ENCODE data around the gene GRHPR. TPM values are rescaled to one million over a fixed set of nuclear protein-coding genes. Genes with fewer than 3 reads are reported as not detected.
"Not testable (repeated sequence)": the region's sequence is repeated elsewhere in the genome, so short reads cannot be mapped to it uniquely, and the experiment has no call there.

The GRHPR gene
- total RNA-seq, 2 experiments from 2014 or later = 106 to 135 TPM

- intact Hi-C loops (cut with micrococcal nuclease; ENCODE audit: unreplicated experiment) = no loop called here
- no TSS peak for BruUV-seq (replicated peaks)
- TF ChIP-seq EZH2phosphoT487 (IDR thresholded peaks at IDR 0.05; ENCODE audit: borderline replicate concordance, low read depth, low read length) = no peak
- no peak for TF ChIP-seq CTCF (conservative IDR thresholded peaks at IDR 0.05; ENCODE audit: low read length)
- Histone ChIP-seq H3K9me2 (ENCODE audit: insufficient read depth, low read length) (no peaks in the 10 kb centered on the region), H3K9me3 (ENCODE audit: low read length) (no peaks in the 10 kb centered on the region; the same call in 1 of the 2 replicates), H3K27ac (ENCODE audit: low read depth, low read length, poor library complexity, severe bottlenecking) (peak overlapping the region; percentile 44), H3K79me2 (ENCODE audit: insufficient read depth, low read depth, low read length) (no peaks in the 10 kb centered on the region), H3K4me3 (ENCODE audit: low read depth, low read length, poor library complexity, severe bottlenecking) (no peak overlapping the region), H3K4me2 (ENCODE audit: low read length) (peak overlapping the region; percentile 41), H2AFZ (ENCODE audit: low read length) (peak overlapping the region; percentile 49; the same call in 1 of the 2 replicates), H4K20me1 (ENCODE audit: insufficient read depth, low read length) (no peaks in the 10 kb centered on the region), H3K36me3 (ENCODE audit: insufficient read depth, low read length) (peaks cover 12% of the 10 kb centered on the region), H3K4me1 (ENCODE audit: insufficient read depth, low read length, poor library complexity, severe bottlenecking) (peaks cover 79% of the 10 kb centered on the region)
- ChIA-PET POLR2A (interaction anchor here (0.8 to 4.9 kb wide), 9 partner anchors 8 to 276 kb away, joined by 3 to 29 read pairs (median 4); no protein-coding TSS in a partner anchor), CTCF (ENCODE audit: unreplicated experiment) (interaction anchor here (1.4 kb wide), 1 partner anchor 18 kb away, joined by 6 read pairs; no protein-coding TSS in a partner anchor)
- DNase-seq (ENCODE audit: low spot score) = no peak
Measured at GRCh38 chr9:37395229-37395628, 27.3 kb upstream of the GRHPR start.

GRCh38 chr9:37395663-37396062 is 26.8 kb upstream of the GRHPR start:
- no peaks in the 10 kb centered on the region; the same call in 1 of the 2 replicates for H3K9me3 ChIP-seq (ENCODE audit: low read length)
- peaks cover 79% of the 10 kb centered on the region for H3K4me1 ChIP-seq (ENCODE audit: insufficient read depth, low read length, poor library complexity, severe bottlenecking)
- ChIA-PET POLR2A (interaction anchor here (0.6 to 4.9 kb wide), 10 partner anchors 7 to 276 kb away, joined by 3 to 29 read pairs (median 3); no protein-coding TSS in a partner anchor), CTCF (ENCODE audit: unreplicated experiment) (interaction anchor here (0.6 to 1.4 kb wide), 2 partner anchors 18 to 363 kb away, joined by 3 to 6 read pairs; no protein-coding TSS in a partner anchor)
- peaks cover under 1% of the 10 kb centered on the region; the same call in 1 of the 2 replicates for H3K79me2 ChIP-seq (ENCODE audit: insufficient read depth, low read depth, low read length)
- peak overlapping the region; percentile 49; the same call in 1 of the 2 replicates for H2AFZ ChIP-seq (ENCODE audit: low read length)
- peak overlapping the region; percentile 41 for H3K4me2 ChIP-seq (ENCODE audit: low read length)
- no peaks in the 10 kb centered on the region for H3K9me2 ChIP-seq (ENCODE audit: insufficient read depth, low read length)
- intact Hi-C loops (cut with micrococcal nuclease; ENCODE audit: unreplicated experiment) = no loop called here
- DNase-seq (ENCODE audit: low spot score) = no peak
- no peak overlapping the region for H3K4me3 ChIP-seq (ENCODE audit: low read depth, low read length, poor library complexity, severe bottlenecking)
- BruUV-seq (replicated peaks) = no TSS peak
- peak overlapping the region; percentile 44 for H3K27ac ChIP-seq (ENCODE audit: low read depth, low read length, poor library complexity, severe bottlenecking)
- TF ChIP-seq CTCF (conservative IDR thresholded peaks at IDR 0.05; ENCODE audit: low read length) = no peak
- no peak for TF ChIP-seq EZH2phosphoT487 (IDR thresholded peaks at IDR 0.05; ENCODE audit: borderline replicate concordance, low read depth, low read length)
- peaks cover 12% of the 10 kb centered on the region for H3K36me3 ChIP-seq (ENCODE audit: insufficient read depth, low read length)
- H4K20me1 ChIP-seq (ENCODE audit: insufficient read depth, low read length) = no peaks in the 10 kb centered on the region

- peak overlapping the region; percentile 97 for H3K27ac ChIP-seq (ENCODE audit: low read depth, low read length, poor library complexity, severe bottlenecking)
- POLR2A ChIA-PET = interaction anchor here (0.6 to 1.9 kb wide), 11 partner anchors 9 to 74 kb away, joined by 3 to 18 read pairs (median 5); no protein-coding TSS in a partner anchor
- intact Hi-C loops (cut with micrococcal nuclease; ENCODE audit: unreplicated experiment) = not testable (repeated sequence)
Measured at GRCh38 chr9:37397948-37398347, 24.5 kb upstream of the GRHPR start.

More at GRCh38 chr9:37397948-37398347, 24.5 kb upstream of the GRHPR start:
- peaks cover 12% of the 10 kb centered on the region for H3K36me3 ChIP-seq (ENCODE audit: insufficient read depth, low read length)
- peaks cover 87% of the 10 kb centered on the region for H3K4me1 ChIP-seq (ENCODE audit: insufficient read depth, low read length, poor library complexity, severe bottlenecking)
- H3K4me2 ChIP-seq (ENCODE audit: low read length) = peak overlapping the region; percentile 57
- H3K9me2 ChIP-seq (ENCODE audit: insufficient read depth, low read length); H4K20me1 ChIP-seq (ENCODE audit: insufficient read depth, low read length); BruUV-seq (replicated peaks); DNase-seq (ENCODE audit: low spot score); H3K4me3 ChIP-seq (ENCODE audit: low read depth, low read length, poor library complexity, severe bottlenecking); CTCF ChIA-PET (ENCODE audit: unreplicated experiment); H3K9me3 ChIP-seq (ENCODE audit: low read length); H2AFZ ChIP-seq (ENCODE audit: low read length): not testable (repeated sequence)
- peaks cover 13% of the 10 kb centered on the region; the same call in 1 of the 2 replicates for H3K79me2 ChIP-seq (ENCODE audit: insufficient read depth, low read depth, low read length)
